Upper lobe of right lung (tissue), 1 donor: ENCODE data around the gene ERC1. TPM values are rescaled to one million over a fixed set of nuclear protein-coding genes. Genes with fewer than 3 reads are reported as not detected.

ENCODE experiments used
- ATAC-seq: fragments of 200-7000 bp; cut with Tn5 transposase; one replicate; pipeline ENCODE4 v1.9.1; 2020; ENCODE audit warnings: mild to moderate bottlenecking, moderate library complexity
- DNase-seq: peaks from one replicate; pipeline ENCODE4 v3.0.0-alpha.2; 2020
- H3K27ac ChIP-seq: fragments of 200-600 bp; one replicate; pipeline ENCODE4 v1.8.0; 2022
- H3K27me3 ChIP-seq: fragments of 200-600 bp; one replicate; pipeline ENCODE4 v1.8.0; 2022; ENCODE audit warnings: mild to moderate bottlenecking
- H3K36me3 ChIP-seq: fragments of 200-600 bp; one replicate; pipeline ENCODE4 v1.8.0; 2022
- H3K4me1 ChIP-seq: fragments of 200-600 bp; one replicate; pipeline ENCODE4 v1.8.0; 2022
- H3K4me3 ChIP-seq: fragments of 200-600 bp; one replicate; pipeline ENCODE4 v1.8.0; 2022; ENCODE audit warnings: mild to moderate bottlenecking
- H3K9me3 ChIP-seq: fragments of 200-600 bp; one replicate; pipeline ENCODE4 v1.8.0; 2022
- CTCF ChIP-seq: fragments of 200-600 bp; IDR thresholded peaks from one replicate; pipeline ENCODE4 v1.8.0; 2022; ENCODE audit warnings: antibody characterized with exemption
- intact Hi-C: fragments of 100-400 bp; cut with DNase I; formaldehyde crosslinking; loops from one replicate; pipeline ENCODE4 v1.11.0; 2022
- total RNA-seq: library from RNA; stranded (reverse); fragmentation: NEBNext Ultra II Directional; extraction: Animal tissue kit (Norgen Biotek cat#: 25700); gene quantifications from one replicate; pipeline ENCODE4 v1.2.1, GENCODE V29; 2021
- donor health status: DM: no; HTN: yes; CAD: no; lungs with severe emphysema.

ERC1 gene
- total RNA-seq, 1 donor from 2014 or later = 54.3 TPM

DNA sequence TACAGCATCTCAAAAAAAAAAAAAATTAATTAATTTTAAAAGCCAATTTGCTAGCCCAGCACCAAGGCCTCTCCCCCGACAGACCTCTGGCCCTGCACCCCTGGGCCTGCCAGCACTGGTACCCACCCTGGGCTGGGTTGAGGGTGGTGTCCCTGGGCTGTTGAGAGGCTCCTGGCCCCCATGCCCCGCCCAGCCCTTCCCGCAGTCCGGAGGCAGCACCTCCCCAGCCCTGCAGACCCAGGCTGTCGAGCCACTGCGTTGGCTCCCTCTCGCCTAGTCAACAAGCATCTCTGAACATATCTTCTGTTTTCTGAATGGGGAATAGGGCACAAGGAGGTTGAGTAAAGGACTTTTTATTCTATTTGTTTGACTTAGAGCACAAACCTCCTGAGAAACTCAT is 516.3 kb downstream of the ERC1 start:
- intact Hi-C loops = no loop called here
- no peak overlapping the region for H3K4me3 ChIP-seq
- no peak for TF ChIP-seq CTCF
- no peaks in the 10 kb centered on the region for H3K27me3 ChIP-seq
- DNase-seq = no peak
- no peaks in the 10 kb centered on the region for H3K36me3 ChIP-seq
- no peaks in the 10 kb centered on the region for H3K4me1 ChIP-seq
- H3K9me3 ChIP-seq = no peaks in the 10 kb centered on the region
- no peak for ATAC-seq
- no peak overlapping the region for H3K27ac ChIP-seq

DNA sequence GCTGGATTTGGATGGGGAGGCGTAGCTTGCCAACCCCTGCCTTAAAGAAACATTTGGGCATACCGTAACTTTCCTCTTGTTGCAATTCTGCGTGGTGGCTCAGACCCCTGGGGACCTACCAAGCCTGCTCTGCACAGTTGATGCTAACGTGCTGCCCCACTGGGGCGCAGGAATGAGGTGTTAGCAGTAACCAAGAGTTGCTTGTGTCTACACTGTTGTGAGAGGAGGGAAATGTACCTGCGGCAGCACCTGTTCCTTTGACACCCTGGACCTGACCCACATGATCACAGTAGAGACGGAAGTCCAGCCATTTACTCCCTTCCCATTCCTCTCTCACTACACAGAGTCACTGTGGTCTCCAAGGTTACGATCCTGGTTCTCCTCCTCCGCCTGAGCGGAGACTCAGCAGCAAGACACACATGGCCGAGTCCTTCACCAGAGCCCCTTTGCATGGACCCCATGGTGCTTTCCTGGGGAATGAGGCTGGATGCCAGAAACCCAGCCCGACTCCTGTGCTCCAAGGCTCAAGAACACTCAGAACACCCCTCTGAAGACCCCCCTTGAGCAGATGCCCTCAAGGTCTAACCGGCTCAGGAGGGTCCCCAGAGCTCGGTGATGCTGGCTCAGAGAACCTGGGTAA is 518.5 kb downstream of the ERC1 start:
- intact Hi-C loops = no loop called here
- ATAC-seq = no peak

GRCh38 chr12:1510056-1510812 is 519.2 kb downstream of the ERC1 start:
- ATAC-seq (no peak), DNase-seq (no peak)
- Histone ChIP-seq H3K4me1 (no peaks in the 10 kb centered on the region), H3K27ac (no peak overlapping the region), H3K27me3 (no peaks in the 10 kb centered on the region), H3K36me3 (no peaks in the 10 kb centered on the region), H3K9me3 (no peaks in the 10 kb centered on the region), H3K4me3 (no peak overlapping the region)
- no peak for TF ChIP-seq CTCF
- intact Hi-C loops = no loop called here

More for the DNA sequence above, 518.5 kb downstream of the ERC1 start:
- no peaks in the 10 kb centered on the region for H3K27me3 ChIP-seq
- TF ChIP-seq CTCF = no peak
- H3K4me3 ChIP-seq = no peak overlapping the region
- no peaks in the 10 kb centered on the region for H3K4me1 ChIP-seq
- DNase-seq = no peak
- no peak overlapping the region for H3K27ac ChIP-seq
- no peaks in the 10 kb centered on the region for H3K36me3 ChIP-seq
- no peaks in the 10 kb centered on the region for H3K9me3 ChIP-seq

GRCh38 chr12:1515010-1515409 is 524.0 kb downstream of the ERC1 start:
- Histone ChIP-seq H3K27me3 (no peaks in the 10 kb centered on the region), H3K4me3 (no peak overlapping the region), H3K27ac (no peak overlapping the region), H3K36me3 (no peaks in the 10 kb centered on the region), H3K4me1 (no peaks in the 10 kb centered on the region), H3K9me3 (no peaks in the 10 kb centered on the region)
- no peak for DNase-seq
- intact Hi-C loops = no loop called here
- no peak for ATAC-seq
- no peak for TF ChIP-seq CTCF

DNA sequence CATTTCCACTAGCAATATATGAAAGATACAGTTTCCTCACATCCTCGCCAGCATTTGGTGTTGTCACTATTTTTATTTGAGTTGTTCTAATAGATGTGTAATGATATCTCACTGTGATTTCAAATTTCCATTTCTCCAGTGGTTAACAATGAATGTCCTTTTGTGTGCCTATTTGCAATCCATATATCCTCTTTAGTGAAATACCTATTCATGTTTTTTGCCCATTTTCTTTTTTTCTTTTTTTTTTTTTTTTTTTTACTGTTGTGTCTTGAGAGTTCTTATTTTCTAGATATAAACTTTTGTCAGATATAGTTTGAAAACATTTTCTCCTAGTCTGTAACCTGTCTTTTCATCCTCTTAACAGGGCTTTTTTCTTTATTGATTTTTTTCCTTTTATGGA is 524.4 kb downstream of the ERC1 start:
- DNase-seq (no peak), ATAC-seq (no peak)
- Histone ChIP-seq H3K4me1 (no peaks in the 10 kb centered on the region), H3K4me3 (no peak overlapping the region), H3K9me3 (no peaks in the 10 kb centered on the region), H3K27ac (no peak overlapping the region), H3K36me3 (no peaks in the 10 kb centered on the region), H3K27me3 (no peaks in the 10 kb centered on the region)
- intact Hi-C loops = no loop called here
- no peak for TF ChIP-seq CTCF
